SU-DHL-6 (cell line): Measurements from ENCODE around the gene SHISA9.

ENCODE experiments used
- H2AFZ ChIP-seq: fragments of 200-600 bp; sonication (generic); 2 replicates; pipeline ENCODE4 v1.6.1; 2014; ENCODE audit warnings: low read depth, mild to moderate bottlenecking, moderate library complexity, mixed read lengths, antibody characterized with exemption, low read length; ENCODE audit not compliant: severe bottlenecking
- H3F3A ChIP-seq: fragments of 200-600 bp; shearing (Covaris generic); 2 replicates; pipeline ENCODE4 v1.6.0; 2016; ENCODE audit warnings: antibody characterized with exemption, mild to moderate bottlenecking; ENCODE audit not compliant: insufficient read depth
- H3K27ac ChIP-seq: fragments of 200-600 bp; sonication (generic); 2 replicates; pipeline ENCODE4 v1.5.1; 2016; ENCODE audit warnings: low read depth, mild to moderate bottlenecking, low read length, moderate library complexity, mixed read lengths
- H3K27me3 ChIP-seq: fragments of 200-600 bp; sonication (generic), shearing (Covaris generic); 2 replicates; pipeline ENCODE4 v1.6.0; 2014; ENCODE audit warnings: mild to moderate bottlenecking, low read length
- H3K36me3 ChIP-seq: fragments of 200-600 bp; sonication (generic); 2 replicates; pipeline ENCODE4 v1.6.1; 2014; ENCODE audit warnings: mild to moderate bottlenecking, low read length, mixed read lengths
- H3K4me2 ChIP-seq: fragments of 300-600, 200-600 bp; shearing (Covaris generic), sonication (generic); 2 replicates; pipeline ENCODE4 v1.6.0; 2014; ENCODE audit warnings: low read length, low read depth, mild to moderate bottlenecking; ENCODE audit not compliant: poor library complexity, severe bottlenecking
- H3K4me3 ChIP-seq: fragments of 200-600 bp; sonication (generic); 2 replicates; pipeline ENCODE4 v1.5.1; 2014; ENCODE audit warnings: antibody characterized with exemption, low read length, mild to moderate bottlenecking, mixed read lengths; ENCODE audit not compliant: insufficient read depth, poor library complexity, severe bottlenecking
- H3K79me2 ChIP-seq: fragments of 200-600 bp; sonication (generic); 2 replicates; pipeline ENCODE4 v1.6.1; 2014; ENCODE audit warnings: mild to moderate bottlenecking, low read length, moderate library complexity; ENCODE audit not compliant: insufficient read depth
- H3K9ac ChIP-seq: fragments of 200-600 bp; sonication (generic); 2 replicates; pipeline ENCODE4 v1.7.0; 2014; ENCODE audit warnings: mild to moderate bottlenecking, low read length
- H3K9me2 ChIP-seq: fragments of 200-600 bp; sonication (generic); replicated peaks from 2 replicates; pipeline ENCODE4 v1.6.1; 2014; ENCODE audit warnings: low read length; ENCODE audit not compliant: insufficient read depth
- H3K9me3 ChIP-seq: fragments of 200-600 bp; sonication (generic); 2 replicates; pipeline ENCODE4 v1.6.1; 2014; ENCODE audit warnings: low read length, mixed read lengths; ENCODE audit not compliant: insufficient read depth
- H4K20me1 ChIP-seq: fragments of 200-600 bp; sonication (generic); 2 replicates; pipeline ENCODE4 v1.6.1; 2014; ENCODE audit warnings: low read depth, mild to moderate bottlenecking, antibody characterized with exemption, low read length, moderate library complexity, mixed read lengths
- EZH2phosphoT487 ChIP-seq: fragments of 200-600 bp; sonication (generic), shearing (Covaris generic); conservative IDR thresholded peaks from 2 replicates; pipeline ENCODE4 v1.6.1; 2018; ENCODE audit warnings: mild to moderate bottlenecking, antibody characterized with exemption, low read length, moderate library complexity, mixed read lengths
- TF ChIP-seq, protein P1 (sequence below): fragments of 200-600 bp; sonication (generic); IDR thresholded peaks from one replicate; pipeline ENCODE4 v1.5.1; 2017; ENCODE audit warnings: antibody characterized with exemption, mild to moderate bottlenecking, low read length, moderate library complexity; ENCODE audit not compliant: insufficient read depth, poor library complexity, severe bottlenecking

Gene SHISA9

DNA sequence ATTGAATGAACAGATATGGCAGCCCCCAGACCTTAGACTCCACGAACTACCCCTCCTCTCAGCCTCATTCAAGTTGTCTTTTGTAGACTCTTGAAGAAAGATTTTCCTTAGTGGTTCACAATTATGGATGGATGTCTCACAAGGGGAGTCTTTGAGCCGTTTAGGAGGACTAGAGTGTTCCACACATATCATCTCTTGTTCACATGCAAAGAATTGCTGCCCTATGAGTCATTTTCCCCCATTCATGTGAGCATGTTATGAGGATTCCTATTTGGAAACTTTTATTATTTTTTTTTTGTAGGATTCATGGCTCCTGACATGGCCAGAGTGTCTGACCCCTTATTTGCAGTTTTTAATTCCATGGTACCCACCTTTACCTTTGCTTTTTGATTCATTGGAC is 237.1 kb downstream of the SHISA9 start:
- Histone ChIP-seq H3K27me3 (no peaks in the 10 kb centered on the region), H4K20me1 (no peaks in the 10 kb centered on the region), H3K9me3 (no peaks in the 10 kb centered on the region), H3K9ac (no peak overlapping the region), H3F3A (no peaks in the 10 kb centered on the region), H3K79me2 (no peaks in the 10 kb centered on the region), H3K9me2 (no peaks in the 10 kb centered on the region), H3K27ac (no peak overlapping the region), H3K4me3 (no peak overlapping the region), H3K36me3 (no peaks in the 10 kb centered on the region), H2AFZ (no peak overlapping the region), H3K4me2 (no peak overlapping the region)
- TF ChIP-seq EZH2phosphoT487: no peak
- TF ChIP-seq, protein P1, sequence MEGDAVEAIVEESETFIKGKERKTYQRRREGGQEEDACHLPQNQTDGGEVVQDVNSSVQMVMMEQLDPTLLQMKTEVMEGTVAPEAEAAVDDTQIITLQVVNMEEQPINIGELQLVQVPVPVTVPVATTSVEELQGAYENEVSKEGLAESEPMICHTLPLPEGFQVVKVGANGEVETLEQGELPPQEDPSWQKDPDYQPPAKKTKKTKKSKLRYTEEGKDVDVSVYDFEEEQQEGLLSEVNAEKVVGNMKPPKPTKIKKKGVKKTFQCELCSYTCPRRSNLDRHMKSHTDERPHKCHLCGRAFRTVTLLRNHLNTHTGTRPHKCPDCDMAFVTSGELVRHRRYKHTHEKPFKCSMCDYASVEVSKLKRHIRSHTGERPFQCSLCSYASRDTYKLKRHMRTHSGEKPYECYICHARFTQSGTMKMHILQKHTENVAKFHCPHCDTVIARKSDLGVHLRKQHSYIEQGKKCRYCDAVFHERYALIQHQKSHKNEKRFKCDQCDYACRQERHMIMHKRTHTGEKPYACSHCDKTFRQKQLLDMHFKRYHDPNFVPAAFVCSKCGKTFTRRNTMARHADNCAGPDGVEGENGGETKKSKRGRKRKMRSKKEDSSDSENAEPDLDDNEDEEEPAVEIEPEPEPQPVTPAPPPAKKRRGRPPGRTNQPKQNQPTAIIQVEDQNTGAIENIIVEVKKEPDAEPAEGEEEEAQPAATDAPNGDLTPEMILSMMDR: no peak

- H3K79me2 ChIP-seq: no peaks in the 10 kb centered on the region
- H3K9me3 ChIP-seq: no peaks in the 10 kb centered on the region
- H3K9ac ChIP-seq: no peak overlapping the region
- no peaks in the 10 kb centered on the region for H3F3A ChIP-seq
- no peaks in the 10 kb centered on the region for H3K27me3 ChIP-seq
- H3K4me3 ChIP-seq: no peak overlapping the region
- H3K27ac ChIP-seq: no peak overlapping the region
- H4K20me1 ChIP-seq: no peaks in the 10 kb centered on the region
- TF ChIP-seq, protein P1: no peak
- TF ChIP-seq EZH2phosphoT487: no peak
- no peak overlapping the region for H2AFZ ChIP-seq
- H3K4me2 ChIP-seq: no peak overlapping the region
- no peaks in the 10 kb centered on the region for H3K36me3 ChIP-seq
- H3K9me2 ChIP-seq: no peaks in the 10 kb centered on the region
These were observed 238.4 kb downstream of the SHISA9 start for GRCh38 chr16:13139661-13140241.

- no peak for TF ChIP-seq EZH2phosphoT487
- TF ChIP-seq, protein P1: no peak
- Histone ChIP-seq H3K4me2 (no peak overlapping the region), H3F3A (no peaks in the 10 kb centered on the region), H4K20me1 (no peaks in the 10 kb centered on the region), H3K4me3 (no peak overlapping the region), H3K9me3 (no peaks in the 10 kb centered on the region), H2AFZ (no peak overlapping the region), H3K9me2 (no peaks in the 10 kb centered on the region), H3K9ac (no peak overlapping the region), H3K27me3 (no peaks in the 10 kb centered on the region), H3K79me2 (no peaks in the 10 kb centered on the region), H3K36me3 (no peaks in the 10 kb centered on the region), H3K27ac (no peak overlapping the region)
These were observed 242.2 kb downstream of the SHISA9 start for GRCh38 chr16:13143551-13143950.
